ENCODE measurements around the gene FALEC. TPM values are rescaled to one million over a fixed set of nuclear protein-coding genes. Genes with fewer than 3 reads are reported as not detected.

Gene FALEC
- total RNA-seq, 1 experiment from 2014 or later: 1.0 TPM

- DNase-seq (ENCODE audit: low read depth, low spot score) (no peak), ATAC-seq (no peak)
- in situ Hi-C loops (cut with HindIII; ENCODE audit: low pct_unique_long_range_greater_than_20kb, low sequenced_read_pairs): no loop called here
- Histone ChIP-seq H3K4me1 (ENCODE audit: control insufficient read depth, insufficient read depth, low read length) (peaks cover 44% of the 10 kb centered on the region), H3K27me3 (ENCODE audit: control insufficient read depth, insufficient read depth, low read length) (no peaks in the 10 kb centered on the region), H3K27ac (ENCODE audit: low read length) (peak overlapping the region; percentile 64), H3K9me3 (ENCODE audit: control insufficient read depth, insufficient read depth, low read depth, low read length) (no peaks in the 10 kb centered on the region), H3K4me3 (ENCODE audit: low read depth in 2 of 2, low read length in 2 of 2) (peak overlapping the region; percentile 99 to 100), H3K36me3 (ENCODE audit: control insufficient read depth, insufficient read depth, low read length) (peaks cover 53% of the 10 kb centered on the region)
- no TSS peak for BruUV-seq (replicated peaks)
- TF ChIP-seq, protein P1, sequence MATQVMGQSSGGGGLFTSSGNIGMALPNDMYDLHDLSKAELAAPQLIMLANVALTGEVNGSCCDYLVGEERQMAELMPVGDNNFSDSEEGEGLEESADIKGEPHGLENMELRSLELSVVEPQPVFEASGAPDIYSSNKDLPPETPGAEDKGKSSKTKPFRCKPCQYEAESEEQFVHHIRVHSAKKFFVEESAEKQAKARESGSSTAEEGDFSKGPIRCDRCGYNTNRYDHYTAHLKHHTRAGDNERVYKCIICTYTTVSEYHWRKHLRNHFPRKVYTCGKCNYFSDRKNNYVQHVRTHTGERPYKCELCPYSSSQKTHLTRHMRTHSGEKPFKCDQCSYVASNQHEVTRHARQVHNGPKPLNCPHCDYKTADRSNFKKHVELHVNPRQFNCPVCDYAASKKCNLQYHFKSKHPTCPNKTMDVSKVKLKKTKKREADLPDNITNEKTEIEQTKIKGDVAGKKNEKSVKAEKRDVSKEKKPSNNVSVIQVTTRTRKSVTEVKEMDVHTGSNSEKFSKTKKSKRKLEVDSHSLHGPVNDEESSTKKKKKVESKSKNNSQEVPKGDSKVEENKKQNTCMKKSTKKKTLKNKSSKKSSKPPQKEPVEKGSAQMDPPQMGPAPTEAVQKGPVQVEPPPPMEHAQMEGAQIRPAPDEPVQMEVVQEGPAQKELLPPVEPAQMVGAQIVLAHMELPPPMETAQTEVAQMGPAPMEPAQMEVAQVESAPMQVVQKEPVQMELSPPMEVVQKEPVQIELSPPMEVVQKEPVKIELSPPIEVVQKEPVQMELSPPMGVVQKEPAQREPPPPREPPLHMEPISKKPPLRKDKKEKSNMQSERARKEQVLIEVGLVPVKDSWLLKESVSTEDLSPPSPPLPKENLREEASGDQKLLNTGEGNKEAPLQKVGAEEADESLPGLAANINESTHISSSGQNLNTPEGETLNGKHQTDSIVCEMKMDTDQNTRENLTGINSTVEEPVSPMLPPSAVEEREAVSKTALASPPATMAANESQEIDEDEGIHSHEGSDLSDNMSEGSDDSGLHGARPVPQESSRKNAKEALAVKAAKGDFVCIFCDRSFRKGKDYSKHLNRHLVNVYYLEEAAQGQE (IDR thresholded peaks at IDR 0.05; ENCODE audit: insufficient read depth in 1 of 2, low read depth in 2 of 2, low read length in 1 of 2): no peak
- TF ChIP-seq POLR2AphosphoS5 (IDR thresholded peaks at IDR 0.05; ENCODE audit: low read depth, low read length): no peak
- no peak for TF ChIP-seq CTCF (IDR thresholded peaks at IDR 0.05)
- TF ChIP-seq SIN3A (IDR thresholded peaks at IDR 0.05; ENCODE audit: borderline replicate concordance, insufficient read depth, low read depth, low read length): no peak
- TF ChIP-seq TCF7L2 (IDR thresholded peaks at IDR 0.05; ENCODE audit: low read depth, low read length): no peak
- intact Hi-C loops (cut with micrococcal nuclease; ENCODE audit: unreplicated experiment): loop anchor here (5.0 kb wide), 1 partner anchor 38 kb away; no protein-coding TSS in a partner anchor
- ChIA-PET CTCF (interaction anchor here (0.6 kb wide), 1 partner anchor 636 kb away, joined by 3 read pairs; no protein-coding TSS in a partner anchor), POLR2A (interaction anchor here (0.6 to 0.8 kb wide), 2 partner anchors 11 to 347 kb away, joined by 4 read pairs; no protein-coding TSS in a partner anchor)
Measured at GRCh38 chr1:150574260-150575071, 58.9 kb downstream of the FALEC start.

DNA sequence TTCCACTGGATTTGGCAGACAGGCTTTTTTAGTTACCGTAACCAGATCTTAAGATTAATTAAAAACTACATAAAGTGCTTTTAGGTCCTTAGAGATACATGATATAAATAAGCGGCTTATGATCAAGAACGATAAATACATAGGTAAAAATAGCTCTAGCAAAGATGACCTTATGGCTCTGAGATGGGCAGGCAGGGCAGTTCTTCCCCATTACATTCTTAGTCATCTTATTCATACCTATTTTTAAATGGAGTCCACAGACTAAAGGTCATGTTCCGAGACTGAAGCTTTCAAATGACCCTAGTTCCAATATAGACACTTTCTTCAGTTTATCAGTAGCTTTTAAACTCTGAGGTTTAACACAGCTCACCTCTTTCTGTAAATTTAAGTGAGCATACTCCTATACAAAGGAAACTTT is 59.5 kb downstream of the FALEC start:
- BruUV-seq (replicated peaks): no TSS peak
- H3K9me3 ChIP-seq (ENCODE audit: control insufficient read depth, insufficient read depth, low read depth, low read length): no peaks in the 10 kb centered on the region
- H3K27ac ChIP-seq (ENCODE audit: low read length): peak overlapping the region; percentile 64
- intact Hi-C loops (cut with micrococcal nuclease; ENCODE audit: unreplicated experiment): loop anchor here (5.0 kb wide), 1 partner anchor 37 kb away; no protein-coding TSS in a partner anchor
- ChIA-PET POLR2A (interaction anchor here (0.6 to 1.1 kb wide), 3 partner anchors 11 to 346 kb away, joined by 3 to 4 read pairs (median 4); no protein-coding TSS in a partner anchor), CTCF (no interaction called here)
- peak overlapping the region; percentile 99 to 100 for H3K4me3 ChIP-seq (ENCODE audit: low read depth in 2 of 2, low read length in 2 of 2)
- H3K36me3 ChIP-seq (ENCODE audit: control insufficient read depth, insufficient read depth, low read length): peaks cover 53% of the 10 kb centered on the region
- TF ChIP-seq, protein P1 (IDR thresholded peaks at IDR 0.05; ENCODE audit: insufficient read depth in 1 of 2, low read depth in 2 of 2, low read length in 1 of 2): no peak
- TF ChIP-seq CTCF (IDR thresholded peaks at IDR 0.05) (no peak), SIN3A (IDR thresholded peaks at IDR 0.05; ENCODE audit: borderline replicate concordance, insufficient read depth, low read depth, low read length) (no peak), TCF7L2 (IDR thresholded peaks at IDR 0.05; ENCODE audit: low read depth, low read length) (no peak), POLR2AphosphoS5 (IDR thresholded peaks at IDR 0.05; ENCODE audit: low read depth, low read length) (no peak)
- in situ Hi-C loops (cut with HindIII; ENCODE audit: low pct_unique_long_range_greater_than_20kb, low sequenced_read_pairs): no loop called here
- DNase-seq (ENCODE audit: low read depth, low spot score) (no peak), ATAC-seq (no peak)
- H3K4me1 ChIP-seq (ENCODE audit: control insufficient read depth, insufficient read depth, low read length): peaks cover 38% of the 10 kb centered on the region
- H3K27me3 ChIP-seq (ENCODE audit: control insufficient read depth, insufficient read depth, low read length): no peaks in the 10 kb centered on the region
